GM12872 (cell line): ENCODE measurements around the gene FKRP.

Experiments used
- TF ChIP-seq, protein P1 (sequence below): IDR thresholded peaks from 3 replicates; pipeline ENCODE4 v1.5.1; 2011; ENCODE audit warnings: low read depth, mild to moderate bottlenecking, low read length, moderate library complexity; ENCODE audit not compliant: insufficient read depth

FKRP gene

DNA sequence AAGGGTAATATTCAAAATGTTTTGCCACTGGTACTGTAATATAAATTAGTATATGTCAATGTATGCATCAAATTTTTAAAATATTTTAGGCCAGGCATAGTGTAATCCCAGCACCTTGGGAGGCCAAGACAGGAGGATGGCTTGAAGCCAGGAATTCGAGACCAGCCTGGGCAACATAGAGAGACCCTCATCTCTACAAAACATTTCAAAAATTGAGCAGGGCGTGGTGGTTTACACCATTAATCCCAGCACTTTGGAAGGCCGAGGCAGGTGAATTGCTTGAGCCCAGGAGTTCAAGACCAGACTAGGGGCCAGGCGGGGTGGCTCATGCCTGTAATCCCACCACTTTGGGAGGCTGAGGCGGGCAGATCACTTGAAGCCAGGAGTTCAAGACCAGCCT, 14.5 kb downstream of the FKRP start:
- TF ChIP-seq, protein P1, sequence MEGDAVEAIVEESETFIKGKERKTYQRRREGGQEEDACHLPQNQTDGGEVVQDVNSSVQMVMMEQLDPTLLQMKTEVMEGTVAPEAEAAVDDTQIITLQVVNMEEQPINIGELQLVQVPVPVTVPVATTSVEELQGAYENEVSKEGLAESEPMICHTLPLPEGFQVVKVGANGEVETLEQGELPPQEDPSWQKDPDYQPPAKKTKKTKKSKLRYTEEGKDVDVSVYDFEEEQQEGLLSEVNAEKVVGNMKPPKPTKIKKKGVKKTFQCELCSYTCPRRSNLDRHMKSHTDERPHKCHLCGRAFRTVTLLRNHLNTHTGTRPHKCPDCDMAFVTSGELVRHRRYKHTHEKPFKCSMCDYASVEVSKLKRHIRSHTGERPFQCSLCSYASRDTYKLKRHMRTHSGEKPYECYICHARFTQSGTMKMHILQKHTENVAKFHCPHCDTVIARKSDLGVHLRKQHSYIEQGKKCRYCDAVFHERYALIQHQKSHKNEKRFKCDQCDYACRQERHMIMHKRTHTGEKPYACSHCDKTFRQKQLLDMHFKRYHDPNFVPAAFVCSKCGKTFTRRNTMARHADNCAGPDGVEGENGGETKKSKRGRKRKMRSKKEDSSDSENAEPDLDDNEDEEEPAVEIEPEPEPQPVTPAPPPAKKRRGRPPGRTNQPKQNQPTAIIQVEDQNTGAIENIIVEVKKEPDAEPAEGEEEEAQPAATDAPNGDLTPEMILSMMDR: no peak

GRCh38 chr19:46761418-46761831, 15.6 kb downstream of the FKRP start:
- TF ChIP-seq, protein P1: no peak

DNA sequence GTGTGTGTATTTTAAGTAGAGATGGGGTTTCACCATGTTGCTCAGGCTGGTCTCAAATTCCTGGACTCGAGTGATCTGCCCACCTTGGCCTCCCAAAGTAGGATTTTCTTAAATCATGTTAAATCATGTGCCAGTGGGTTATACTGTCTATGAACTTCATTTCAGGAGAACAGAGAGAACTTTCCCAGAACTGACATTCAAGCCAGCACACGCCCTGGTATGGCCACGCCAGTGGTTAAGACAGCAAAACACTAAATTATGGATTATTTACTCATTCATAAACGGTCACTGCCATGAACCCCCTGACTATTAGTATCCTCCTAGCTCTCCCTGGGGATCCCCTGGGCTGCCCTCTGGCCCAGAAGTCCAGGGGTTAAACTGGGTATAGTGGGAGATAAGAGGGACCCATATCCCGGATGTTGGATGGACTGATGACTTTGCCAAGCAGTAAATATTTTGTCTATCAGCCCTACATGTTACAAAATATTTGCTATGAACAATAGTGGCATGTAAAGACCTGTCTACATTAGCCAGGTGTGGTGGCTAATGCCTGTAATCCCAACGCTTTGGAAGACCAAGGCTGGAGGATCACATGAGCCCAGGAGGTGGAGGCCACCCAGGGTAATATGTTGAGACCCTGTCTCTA, 16.5 kb downstream of the FKRP start:
- TF ChIP-seq, protein P1: no peak

DNA sequence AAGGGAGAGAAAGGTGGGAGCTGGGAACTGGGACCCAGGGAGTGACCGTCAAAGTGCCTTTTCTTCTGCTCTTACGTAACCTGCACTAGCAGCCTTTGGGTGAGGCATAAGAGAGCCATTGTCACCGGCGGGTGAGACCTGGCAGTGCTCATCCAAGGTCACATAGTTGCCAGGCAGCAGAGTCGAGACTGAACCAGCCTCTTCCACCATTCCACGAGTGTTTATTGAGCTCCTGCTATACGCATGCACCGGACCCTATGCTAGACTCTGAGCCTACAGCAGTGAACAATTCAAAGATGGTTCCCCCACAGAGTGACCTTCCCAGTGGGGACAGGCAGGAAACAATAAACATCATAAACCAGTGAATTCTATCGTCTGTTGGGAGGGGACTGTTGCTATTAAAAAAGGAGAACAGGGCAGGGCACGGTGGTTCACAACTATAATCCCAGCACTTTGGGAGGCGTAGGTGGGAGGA, 19.0 kb downstream of the FKRP start:
- TF ChIP-seq, protein P1: no peak

DNA sequence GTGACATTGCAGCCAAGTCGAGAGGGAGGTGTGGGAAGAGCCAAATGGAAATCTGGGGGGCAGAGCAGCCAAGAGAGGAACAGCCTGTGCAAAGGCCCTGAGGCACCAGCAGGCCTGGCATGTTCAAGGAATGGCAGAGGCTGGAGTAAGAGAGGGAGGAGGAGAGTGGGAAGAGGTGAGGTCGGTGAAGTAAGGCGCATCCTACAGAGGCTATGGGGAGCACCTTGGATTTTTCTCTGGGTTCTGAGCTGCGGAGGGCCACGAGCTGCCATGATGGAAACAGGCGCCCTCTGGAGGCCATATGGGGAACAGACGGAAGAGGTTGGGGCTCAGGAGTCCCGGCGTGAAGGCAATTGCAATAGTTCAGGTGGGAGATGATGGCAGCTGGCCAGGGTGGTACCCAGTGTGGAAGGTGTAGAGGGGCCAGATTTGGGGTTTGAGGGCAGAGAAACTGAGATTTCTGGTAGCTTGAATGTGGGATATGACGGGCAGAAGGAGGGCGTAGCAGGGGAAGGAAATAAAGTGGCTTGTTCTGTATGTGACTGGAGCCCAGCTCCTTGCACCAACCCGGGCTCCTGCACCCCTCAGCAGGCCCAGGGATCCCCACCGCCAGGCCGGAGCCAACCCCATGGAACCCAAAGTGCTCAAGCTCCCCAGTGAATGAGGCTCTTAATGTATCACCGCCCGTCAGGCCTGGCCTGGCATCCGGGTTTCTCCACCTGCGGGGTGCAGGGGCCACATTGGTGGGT, 20.9 kb downstream of the FKRP start:
- TF ChIP-seq, protein P1: peak; percentile 94

DNA sequence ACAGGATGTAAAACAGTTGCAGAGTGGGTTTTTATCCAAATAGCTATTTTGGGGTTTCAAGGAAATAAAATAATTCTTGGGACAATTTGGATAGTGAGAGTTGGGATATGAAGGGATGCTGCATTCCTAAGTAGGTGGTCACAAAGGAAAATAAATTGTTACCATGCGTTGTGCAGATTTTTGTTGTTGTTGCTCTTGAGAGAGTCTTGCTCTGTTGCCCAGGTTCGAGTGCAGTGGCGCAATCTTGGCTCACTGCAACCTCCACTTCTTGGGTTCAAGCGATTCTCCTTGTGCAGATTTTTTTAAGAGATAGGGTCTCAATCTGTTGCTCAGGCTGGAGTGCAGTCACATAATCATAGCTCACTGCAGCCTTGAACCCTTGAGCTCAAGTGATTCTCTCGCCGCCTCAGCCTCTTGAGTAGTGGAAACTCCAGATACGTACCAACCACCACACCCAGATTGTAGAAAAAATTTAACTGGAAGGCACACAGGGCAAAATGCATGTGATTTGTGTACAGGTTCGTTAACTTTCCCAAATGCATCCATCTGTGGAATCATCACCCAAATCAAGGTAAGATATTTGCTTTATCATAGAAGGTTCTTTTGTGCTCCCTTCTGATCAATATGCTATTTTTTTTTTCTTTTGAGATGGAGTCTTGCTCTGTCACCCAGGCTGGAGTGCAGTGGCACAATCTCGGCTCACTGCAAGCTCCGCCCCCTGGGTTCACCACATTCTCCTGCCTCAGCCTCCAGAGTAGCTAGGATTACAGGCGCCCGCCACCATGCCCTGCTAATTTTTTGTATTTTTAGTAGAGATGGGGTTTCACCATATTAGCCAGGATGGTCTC, 26.5 kb downstream of the FKRP start:
- TF ChIP-seq, protein P1: no peak

DNA sequence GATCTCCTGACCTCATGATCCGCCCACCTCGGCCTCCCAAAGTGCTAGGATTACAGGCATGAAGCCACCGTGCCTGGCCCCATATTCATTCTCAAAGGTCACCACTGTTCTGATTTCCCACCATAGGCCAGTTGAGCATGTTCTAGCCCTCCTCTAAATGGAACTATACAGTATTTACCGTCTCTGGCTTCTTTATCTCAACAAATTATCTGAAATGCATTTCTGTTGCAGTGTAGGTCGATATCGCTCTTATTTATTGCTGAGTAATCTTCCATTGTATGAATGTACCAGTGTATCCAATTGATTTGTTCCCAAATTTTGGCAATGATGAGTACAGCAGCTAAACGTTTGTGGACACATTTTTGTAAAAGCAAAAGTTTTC, 27.2 kb downstream of the FKRP start:
- TF ChIP-seq, protein P1: no peak
